AG04450 (cell line): ENCODE data around the gene CERT1. TPM values are rescaled to one million over a fixed set of nuclear protein-coding genes. Genes with fewer than 3 reads are reported as not detected.

Source experiments
- CTCF ChIA-PET: fragments of 300-600, 350-600 bp; formaldehyde crosslinking; extraction: SDS; loops from one replicate; lab custom pipeline; 2022; ENCODE audit warnings: antibody characterized with exemption, inconsistent platforms; lab: Charles Lee
- POLR2A ChIA-PET: fragments of 350-600 bp; formaldehyde crosslinking; extraction: SDS; loops from one replicate; lab custom pipeline; 2021; ENCODE audit warnings: antibody characterized with exemption, inconsistent platforms; lab: Yijun Ruan, JAX
- DNase-seq: peaks from one replicate; pipeline ENCODE4 v3.0.0-alpha.2; 2011; ENCODE audit warnings: low read depth, low spot score
- H3K27ac ChIP-seq: one replicate; pipeline ENCODE4 v1.5.1; 2012; ENCODE audit warnings: low read depth, low read length, control low read depth
- H3K27me3 ChIP-seq: one replicate; pipeline ENCODE4 v1.6.0; 2012; ENCODE audit warnings: low read length; ENCODE audit not compliant: control insufficient read depth, insufficient read depth
- H3K4me3 ChIP-seq: 2 replicates; pipeline ENCODE4 v1.5.1; 2011; ENCODE audit warnings: mild to moderate bottlenecking, low read depth, low read length, control low read depth
- H3K9me3 ChIP-seq: 2 replicates; pipeline ENCODE4 v1.5.1; 2012; ENCODE audit warnings: low read length; ENCODE audit not compliant: control insufficient read depth, insufficient read depth
- CTCF ChIP-seq: IDR thresholded peaks from 2 replicates; pipeline ENCODE4 v1.5.1; 2011; ENCODE audit warnings: low read depth, low read length, control low read depth, inconsistent platforms
- polyA plus RNA-seq: library from polyadenylated mRNA; depleted of rRNA; stranded (reverse); fragments of >200 nt; gene quantifications from 2 replicates; pipeline ENCODE4 v1.2.3, GENCODE V29; 2011

The CERT1 gene
- polyA plus RNA-seq, 1 experiment = 17.1 TPM

GRCh38 chr5:75519761-75520160 lies 8.3 kb upstream of the CERT1 start:
- ChIA-PET CTCF (no interaction called here), POLR2A (no interaction called here)
- Histone ChIP-seq H3K4me3 (no peak overlapping the region), H3K27ac (no peak overlapping the region), H3K9me3 (peaks cover 5% of the 10 kb centered on the region; the same call in 1 of the 2 replicates), H3K27me3 (no peaks in the 10 kb centered on the region)
- DNase-seq = no peak
- TF ChIP-seq CTCF = no peak

GRCh38 chr5:75514323-75514722 lies 2.9 kb upstream of the CERT1 start:
- no peak overlapping the region for H3K27ac ChIP-seq
- no peak for DNase-seq
- no peaks in the 10 kb centered on the region for H3K27me3 ChIP-seq
- ChIA-PET POLR2A (no interaction called here), CTCF (no interaction called here)
- no peak for TF ChIP-seq CTCF
- peaks cover 2% of the 10 kb centered on the region; the same call in 1 of the 2 replicates for H3K9me3 ChIP-seq
- no peak overlapping the region for H3K4me3 ChIP-seq

- H3K27ac ChIP-seq = no peak overlapping the region
- H3K9me3 ChIP-seq = peaks cover 2% of the 10 kb centered on the region; the same call in 1 of the 2 replicates
- CTCF ChIA-PET = no interaction called here
- no peak for DNase-seq
- POLR2A ChIA-PET = no interaction called here
- H3K27me3 ChIP-seq = no peaks in the 10 kb centered on the region
- TF ChIP-seq CTCF = no peak
- H3K4me3 ChIP-seq = no peak overlapping the region
These were observed 2.4 kb upstream of the CERT1 start for GRCh38 chr5:75513841-75514240.

- Histone ChIP-seq H3K27ac (no peak overlapping the region), H3K4me3 (peak overlapping the region; percentile 88)
These were observed 1.1 kb upstream of the CERT1 start for GRCh38 chr5:75512383-75513074.

More at GRCh38 chr5:75512383-75513074, 1.1 kb upstream of the CERT1 start:
- TF ChIP-seq CTCF = no peak
- ChIA-PET POLR2A (interaction anchor here (2.0 kb wide), 1 partner anchor 55 kb away, joined by 12 read pairs; no protein-coding TSS in a partner anchor), CTCF (interaction anchor here (1.2 to 1.7 kb wide), 3 partner anchors 19 to 276 kb away, joined by 4 to 6 read pairs (median 4); no protein-coding TSS in a partner anchor)
- no peak for DNase-seq
- Histone ChIP-seq H3K27me3 (no peaks in the 10 kb centered on the region), H3K9me3 (peaks cover 2% of the 10 kb centered on the region; the same call in 1 of the 2 replicates)
